ENCODE measurements around the gene ARID2.

- no peak for TF ChIP-seq REST (IDR thresholded peaks at IDR 0.05; ENCODE audit: insufficient read depth in 1 of 2, low read depth in 2 of 2, low read length in 2 of 2)
- TF ChIP-seq TAF1 (IDR thresholded peaks at IDR 0.05; ENCODE audit: borderline replicate concordance, insufficient read depth, low read length): no peak
- no peak for TF ChIP-seq SIN3A (IDR thresholded peaks at IDR 0.05; ENCODE audit: borderline replicate concordance, insufficient read depth, low read length)
- TF ChIP-seq POLR2AphosphoS5 (IDR thresholded peaks at IDR 0.05; ENCODE audit: low read depth, low read length): no peak
Measured at GRCh38 chr12:45720069-45720468, 9.4 kb upstream of the ARID2 start.

Measured in PFSK-1 (cell line).